Renal cortex interstitium (tissue), 11 donors: Measurements from ENCODE around the gene SOX8. TPM values are rescaled to one million over a fixed set of nuclear protein-coding genes. Genes with fewer than 3 reads are reported as not detected.

Source experiments
- DNase-seq, 11 donors: peaks; one replicate each; pipeline ENCODE4 v3.0.0-alpha.2; 2013; ENCODE audit warnings: low read depth in 9 of 11, low spot score in 4 of 11; ENCODE audit errors: extremely low read depth in 1 of 11
- polyA plus RNA-seq, 3 donors: library from polyadenylated mRNA; unstranded; fragments of 120-200 nt; gene quantifications; one replicate each; pipeline ENCODE4 v1.2.1, GENCODE V29; 2013; ENCODE audit not compliant: insufficient read length in 3 of 3

The SOX8 gene
- polyA plus RNA-seq, 3 donors = 2.9 to 4.7 (median 3.4) TPM

GRCh38 chr16:969508-970385, 11.8 kb upstream of the SOX8 start:
- no peak for DNase-seq

DNA sequence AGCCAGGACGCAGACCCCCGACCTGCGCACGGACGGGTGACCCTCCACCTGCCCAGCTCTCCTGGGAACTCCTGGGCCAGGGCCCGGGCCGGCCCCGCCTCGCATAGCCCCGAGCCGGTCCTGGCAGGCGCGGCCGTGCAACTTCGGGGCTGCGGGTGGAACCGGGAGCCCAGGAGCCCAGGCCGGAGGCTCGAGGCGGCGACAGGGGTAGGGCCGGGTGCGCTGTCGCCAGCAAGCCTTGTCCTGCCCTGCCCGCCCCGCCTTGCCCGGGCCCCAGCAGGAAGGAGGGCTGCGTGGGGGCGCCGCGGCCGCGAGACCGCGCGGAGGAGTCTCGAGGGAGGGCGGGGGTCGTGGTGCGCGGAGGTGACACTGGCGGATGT, 11.2 kb upstream of the SOX8 start:
- no peak for DNase-seq

DNA sequence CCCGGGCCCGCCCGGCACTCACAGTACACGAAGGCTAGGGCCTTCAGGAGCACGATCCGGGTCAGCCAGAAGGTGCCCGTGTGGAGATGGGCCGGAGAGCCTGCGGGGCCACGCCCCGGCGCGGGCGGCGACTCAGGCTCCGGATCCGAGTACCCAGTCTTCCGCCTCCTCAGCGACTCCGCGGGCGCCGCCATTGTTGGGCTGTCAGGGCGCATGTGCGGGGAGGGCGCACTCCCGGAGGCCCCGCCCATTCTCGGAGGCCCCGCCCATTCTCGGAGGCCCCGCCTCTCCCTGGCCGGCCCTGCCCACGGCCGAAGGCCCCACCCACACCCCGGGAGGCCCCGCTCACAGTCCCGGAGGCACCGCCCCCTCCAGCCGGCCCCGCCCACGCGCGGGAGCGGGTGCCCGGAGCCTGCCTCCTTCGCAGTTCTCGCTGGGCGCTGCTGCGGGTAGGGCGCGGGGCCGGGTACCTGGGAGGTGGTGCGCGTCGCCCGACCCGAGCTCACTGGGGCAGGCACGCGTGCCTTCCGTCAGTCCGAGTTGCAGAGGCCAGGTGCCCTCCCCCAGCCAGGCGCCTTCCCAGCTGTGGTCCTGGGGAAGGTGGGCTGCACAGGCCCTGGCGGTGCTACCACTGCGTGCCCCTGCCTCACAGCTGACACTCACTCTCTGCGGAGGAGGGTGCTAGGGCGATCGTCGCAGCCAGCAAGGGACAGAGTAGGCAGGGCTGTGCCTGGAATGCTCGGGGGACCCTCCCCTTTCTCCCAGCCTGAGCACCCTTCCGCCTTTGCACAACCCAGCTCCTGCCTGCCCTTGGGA, 10.6 kb upstream of the SOX8 start, which contains the start of gene LMF1:
Gene LMF1 (minus strand): TSS at position 219 of the 816 bp plus-strand sequence. CDS start 4 bp downstream, at position 215.
- DNase-seq = peak in 10 of 11 donors; percentile 70 to 89 (median 84)

GRCh38 chr16:971582-971905, 10.0 kb upstream of the SOX8 start:
- DNase-seq = no peak

DNA sequence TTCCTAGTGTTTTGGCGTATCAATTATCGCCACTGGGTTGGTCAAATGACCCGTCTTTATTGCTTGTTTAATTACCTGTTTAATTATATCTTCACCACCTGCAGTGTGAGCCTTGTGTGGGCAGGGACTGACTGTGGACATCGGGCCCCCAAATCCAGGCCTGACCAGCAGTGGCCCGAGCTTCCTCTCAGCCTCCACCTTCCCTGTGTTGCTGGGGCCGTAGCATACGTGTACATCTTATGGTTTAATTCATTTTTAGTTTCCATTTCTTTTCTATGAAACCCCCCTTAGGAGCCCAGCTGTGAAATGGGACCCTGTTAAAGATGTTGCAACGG, 9.6 kb upstream of the SOX8 start:
- DNase-seq = no peak

- no peak for DNase-seq
Measured at GRCh38 chr16:972316-973002, 9.1 kb upstream of the SOX8 start.

GRCh38 chr16:973366-973765, 8.2 kb upstream of the SOX8 start:
- no peak for DNase-seq

- no peak for DNase-seq
Measured at GRCh38 chr16:974001-974601, 7.5 kb upstream of the SOX8 start.

DNA sequence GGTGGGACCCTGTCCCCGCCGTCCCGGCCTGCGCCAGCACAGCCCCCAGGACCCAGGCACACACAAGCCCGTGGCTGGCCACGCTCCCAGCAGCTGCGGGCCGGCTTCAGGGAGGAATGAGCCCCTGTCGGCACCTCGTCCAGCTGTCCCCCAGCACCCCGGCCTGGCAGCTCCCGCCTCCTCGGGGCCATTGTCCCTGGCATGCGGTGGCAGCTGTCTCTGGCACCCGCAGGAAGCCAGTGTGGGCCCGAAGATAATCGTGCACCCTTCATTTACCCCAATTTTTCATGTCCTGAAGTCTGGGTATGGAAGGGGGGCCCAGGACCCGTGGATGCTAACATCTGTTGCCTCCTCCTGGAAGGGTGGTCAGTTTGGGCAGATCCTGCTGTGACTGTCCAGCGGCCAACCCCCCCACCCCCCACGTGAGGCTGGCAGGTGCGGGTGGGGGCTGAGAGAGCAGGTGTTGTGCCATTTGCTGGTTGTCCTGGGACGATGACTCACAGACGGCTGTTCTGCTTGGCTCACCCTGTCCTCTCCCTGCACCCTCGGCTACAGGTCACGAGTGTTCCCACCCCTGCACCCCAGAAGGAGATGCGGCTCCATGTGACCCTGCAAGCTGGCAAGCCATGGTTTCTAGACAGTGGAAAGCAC, 6.8 kb upstream of the SOX8 start:
- no peak for DNase-seq

- DNase-seq = no peak
Measured at GRCh38 chr16:975291-975690, 6.3 kb upstream of the SOX8 start.

GRCh38 chr16:976389-976931, 5.1 kb upstream of the SOX8 start:
- no peak for DNase-seq

GRCh38 chr16:977081-977701, 4.4 kb upstream of the SOX8 start:
- no peak for DNase-seq

GRCh38 chr16:977896-978295, 3.7 kb upstream of the SOX8 start:
- no peak for DNase-seq

DNA sequence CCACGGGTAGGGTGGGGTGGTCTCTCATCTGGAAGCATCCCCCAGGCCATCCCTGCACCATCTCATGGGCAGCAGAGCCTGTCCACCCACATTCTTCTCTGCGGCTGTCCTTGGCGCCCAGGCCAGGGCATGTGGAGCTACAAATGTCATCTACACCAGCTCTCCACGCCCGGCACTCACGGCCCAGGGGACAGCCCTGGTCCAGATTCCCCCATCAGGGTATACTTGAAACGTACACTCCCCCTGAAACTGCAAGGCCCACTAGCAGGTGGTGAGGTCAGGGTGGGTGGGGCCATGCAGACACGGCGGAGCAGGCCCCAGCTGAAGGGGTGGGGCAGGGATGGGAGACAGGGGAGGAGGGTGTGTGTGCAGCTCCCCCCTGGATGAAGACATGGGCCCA, 3.2 kb upstream of the SOX8 start:
- no peak for DNase-seq

- DNase-seq = no peak
Measured at GRCh38 chr16:979147-979546, 2.4 kb upstream of the SOX8 start.

DNA sequence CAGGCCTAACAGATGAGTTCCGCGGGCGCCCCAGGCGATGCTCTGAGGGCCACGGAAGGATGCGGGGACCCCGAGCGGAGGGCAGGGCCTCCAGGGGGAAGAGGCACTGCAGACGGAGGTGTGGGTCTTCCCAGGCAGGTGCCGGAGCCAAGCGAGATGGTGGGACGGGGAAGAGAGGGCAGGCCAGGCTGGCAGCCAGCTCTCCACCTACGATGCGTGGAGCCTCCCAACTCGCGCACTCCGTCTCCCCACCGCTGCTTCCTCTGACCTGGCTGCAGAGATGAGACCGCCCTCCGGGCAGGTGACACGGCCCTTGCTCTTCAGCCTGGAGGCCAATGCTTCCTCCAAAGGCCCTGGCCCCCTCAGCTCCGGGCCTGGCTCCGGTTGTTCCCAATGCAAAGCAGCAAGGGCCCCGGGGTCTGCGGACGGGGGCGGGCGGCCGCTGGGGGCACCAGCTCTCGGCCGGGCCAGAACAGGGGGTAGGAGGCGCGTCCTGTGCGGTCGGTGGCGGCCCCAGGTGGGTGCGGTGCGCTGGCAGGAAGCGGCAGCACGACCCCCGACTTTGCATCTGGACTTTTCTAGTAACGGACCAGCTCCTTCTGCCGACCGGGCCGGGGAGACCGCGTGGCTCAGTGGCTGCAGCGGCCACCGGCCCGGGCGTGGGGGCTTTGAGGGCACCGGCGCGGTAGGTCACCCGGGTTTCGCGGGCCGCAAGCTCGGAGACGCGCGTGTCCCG, 1.5 kb upstream of the SOX8 start:
- no peak for DNase-seq

DNA sequence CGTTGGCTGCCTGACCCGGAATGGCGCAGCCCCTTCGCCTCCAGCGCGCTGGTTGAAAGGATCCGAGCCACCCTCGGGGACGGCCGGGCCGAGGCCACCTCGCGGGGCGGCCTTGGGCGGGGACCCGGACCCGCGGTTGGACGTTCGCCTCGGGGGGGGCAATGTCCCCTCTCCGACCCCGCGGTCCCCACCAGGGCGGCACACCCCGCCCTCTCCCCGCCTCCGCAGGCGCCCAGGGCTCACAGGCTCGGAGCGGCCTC, 1.0 kb upstream of the SOX8 start:
- DNase-seq = no peak
